ENCODE data around the gene ZNF768.

ZNF768 gene

GRCh38 chr16:30555315-30556124 lies 29.2 kb upstream of the ZNF768 start:
- H3K4me3 ChIP-seq (ENCODE audit: low read length) = no peak overlapping the region

GRCh38 chr16:30554557-30555314 lies 28.4 kb upstream of the ZNF768 start:
- DNase-seq (ENCODE audit: low read depth) = no peak
- TF ChIP-seq, protein P1, sequence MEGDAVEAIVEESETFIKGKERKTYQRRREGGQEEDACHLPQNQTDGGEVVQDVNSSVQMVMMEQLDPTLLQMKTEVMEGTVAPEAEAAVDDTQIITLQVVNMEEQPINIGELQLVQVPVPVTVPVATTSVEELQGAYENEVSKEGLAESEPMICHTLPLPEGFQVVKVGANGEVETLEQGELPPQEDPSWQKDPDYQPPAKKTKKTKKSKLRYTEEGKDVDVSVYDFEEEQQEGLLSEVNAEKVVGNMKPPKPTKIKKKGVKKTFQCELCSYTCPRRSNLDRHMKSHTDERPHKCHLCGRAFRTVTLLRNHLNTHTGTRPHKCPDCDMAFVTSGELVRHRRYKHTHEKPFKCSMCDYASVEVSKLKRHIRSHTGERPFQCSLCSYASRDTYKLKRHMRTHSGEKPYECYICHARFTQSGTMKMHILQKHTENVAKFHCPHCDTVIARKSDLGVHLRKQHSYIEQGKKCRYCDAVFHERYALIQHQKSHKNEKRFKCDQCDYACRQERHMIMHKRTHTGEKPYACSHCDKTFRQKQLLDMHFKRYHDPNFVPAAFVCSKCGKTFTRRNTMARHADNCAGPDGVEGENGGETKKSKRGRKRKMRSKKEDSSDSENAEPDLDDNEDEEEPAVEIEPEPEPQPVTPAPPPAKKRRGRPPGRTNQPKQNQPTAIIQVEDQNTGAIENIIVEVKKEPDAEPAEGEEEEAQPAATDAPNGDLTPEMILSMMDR (IDR thresholded peaks at IDR 0.05; ENCODE audit: insufficient read depth, low read depth, low read length, missing control alignments) = no peak
- H3K4me3 ChIP-seq (ENCODE audit: low read length) = no peak overlapping the region

More at GRCh38 chr16:30555315-30556124, 29.2 kb upstream of the ZNF768 start:
- TF ChIP-seq, protein P1 (IDR thresholded peaks at IDR 0.05; ENCODE audit: insufficient read depth, low read depth, low read length, missing control alignments) = no peak
- DNase-seq (ENCODE audit: low read depth) = no peak

DNA sequence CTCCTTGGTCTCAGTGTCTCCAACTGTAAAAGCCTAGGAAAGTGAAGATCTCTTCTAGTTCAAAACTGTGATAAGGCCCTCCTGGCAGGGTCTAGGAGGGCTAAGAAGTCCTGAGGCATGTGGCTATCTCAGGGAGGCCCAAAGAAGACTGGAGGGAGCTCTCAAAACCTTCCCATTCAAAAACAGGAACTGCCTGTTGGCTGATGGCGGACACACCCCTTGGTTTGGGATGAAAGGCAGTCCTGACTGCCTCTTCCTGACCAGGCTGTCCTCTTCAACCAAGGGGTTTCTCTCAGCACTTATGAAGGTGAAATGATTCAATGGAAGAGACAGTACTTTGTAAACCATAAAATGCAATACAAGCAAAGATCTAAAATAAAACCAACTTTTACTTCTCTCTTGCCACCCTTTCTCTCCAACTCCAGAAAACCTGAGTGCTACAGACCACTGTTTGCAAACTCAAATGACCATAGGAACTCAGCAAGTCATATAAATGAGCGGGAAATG lies 27.1 kb upstream of the ZNF768 start:
- H3K4me3 ChIP-seq (ENCODE audit: low read length) = no peak overlapping the region
- TF ChIP-seq, protein P1 (IDR thresholded peaks at IDR 0.05; ENCODE audit: insufficient read depth, low read depth, low read length, missing control alignments) = no peak
- DNase-seq (ENCODE audit: low read depth) = no peak

DNA sequence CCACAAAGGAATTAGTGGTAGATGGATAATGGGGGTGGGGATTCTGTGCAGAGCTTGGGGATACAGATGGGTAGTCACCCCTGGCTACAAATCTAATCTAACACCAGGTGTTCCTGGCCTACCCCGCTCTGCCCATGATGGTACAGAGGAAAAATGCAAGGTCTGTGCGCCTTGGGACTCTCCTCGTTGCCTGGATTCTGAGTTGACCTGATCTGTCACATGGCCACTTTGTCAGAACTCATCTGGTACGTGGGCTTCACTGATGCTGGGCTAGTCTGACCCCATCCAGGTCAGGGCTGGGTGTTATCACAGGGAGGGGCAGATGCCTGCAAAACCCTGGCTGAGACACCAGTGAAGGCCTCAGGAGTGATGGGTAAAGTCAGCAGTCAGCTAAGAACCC lies 26.6 kb upstream of the ZNF768 start:
- H3K4me3 ChIP-seq (ENCODE audit: low read length) = no peak overlapping the region
- no peak for DNase-seq (ENCODE audit: low read depth)
- TF ChIP-seq, protein P1 (IDR thresholded peaks at IDR 0.05; ENCODE audit: insufficient read depth, low read depth, low read length, missing control alignments) = no peak

GRCh38 chr16:30551781-30552180 lies 25.4 kb upstream of the ZNF768 start:
- TF ChIP-seq, protein P1 (IDR thresholded peaks at IDR 0.05; ENCODE audit: insufficient read depth, low read depth, low read length, missing control alignments) = no peak
- H3K4me3 ChIP-seq (ENCODE audit: low read length) = no peak overlapping the region
- no peak for DNase-seq (ENCODE audit: low read depth)

DNA sequence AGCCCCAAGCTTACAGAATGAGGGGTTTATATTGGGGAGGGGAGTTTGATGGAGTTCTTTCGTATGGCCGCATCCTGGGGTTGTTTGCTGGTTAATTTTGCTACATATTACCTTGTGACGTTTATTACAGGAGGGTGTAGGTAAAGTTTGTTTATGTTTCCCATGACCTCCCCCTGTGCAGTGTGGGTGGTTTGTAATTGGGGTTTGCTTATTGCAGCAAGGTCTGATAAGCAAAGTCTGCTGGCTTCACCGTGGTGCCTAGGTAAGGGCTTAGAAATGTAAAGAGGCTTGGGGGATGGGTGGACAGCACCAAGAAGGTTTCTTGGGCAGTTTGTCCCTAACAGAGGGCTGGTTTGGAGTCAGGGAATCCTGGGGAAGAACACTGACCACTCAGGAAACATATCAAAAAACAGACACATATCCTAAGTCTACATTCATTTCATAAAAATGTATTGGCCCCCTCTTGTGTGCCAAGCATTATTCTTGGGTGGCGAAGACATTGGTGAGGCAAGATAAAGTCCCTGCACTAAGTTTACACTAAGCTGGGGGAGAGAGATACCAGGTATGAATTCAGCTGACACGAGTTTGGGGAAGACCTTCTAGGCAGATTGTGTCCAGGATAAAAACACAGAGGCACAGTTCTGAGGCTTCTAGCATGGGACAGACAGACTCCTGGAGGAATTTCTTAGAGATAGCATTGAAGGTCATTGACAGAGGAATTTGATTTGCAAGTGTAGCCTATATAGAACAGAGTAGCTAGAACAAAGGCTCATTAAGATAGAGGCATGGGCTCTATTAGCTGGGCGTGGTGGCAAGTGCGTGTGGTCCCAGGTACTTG lies 22.3 kb upstream of the ZNF768 start:
- no peak overlapping the region for H3K4me3 ChIP-seq (ENCODE audit: low read length)
- no peak for DNase-seq (ENCODE audit: low read depth)
- TF ChIP-seq, protein P1 (IDR thresholded peaks at IDR 0.05; ENCODE audit: insufficient read depth, low read depth, low read length, missing control alignments) = no peak

Measured in epithelial cell of esophagus (primary cell).